Pancreas (tissue), 10 donors: ENCODE data around the gene KLK7. TPM values are rescaled to one million over a fixed set of nuclear protein-coding genes. Genes with fewer than 3 reads are reported as not detected.

Experiments
- ATAC-seq, 4 donors: fragments of 200-7000 bp; cut with Tn5 transposase; one replicate each; pipeline versions ENCODE4 v1.8.0 to v1.9.1; 2020; ENCODE audit warnings: mild to moderate bottlenecking in 4 of 4, moderate library complexity in 4 of 4
- DNase-seq, 6 donors: peaks; one replicate each; pipeline ENCODE4 v3.0.0-alpha.2; 2020
- FAIRE-seq: peaks from 2 replicates; lab custom pipeline; 2012; peaks lifted over from hg19 to GRCh38; lab: Jason Lieb, UNC
- H3K27ac ChIP-seq, 4 donors: fragments of 200-600 bp; sonication (generic); 1 replicate in 3 of 4; 2 replicates in 1 of 4; pipeline versions ENCODE4 v1.5.0 to v1.8.0; 2020
- H3K27me3 ChIP-seq, 4 donors: fragments of 200-600 bp; one replicate each; pipeline ENCODE4 v1.8.0; 2021
- H3K36me3 ChIP-seq, 3 donors: fragments of 200-600 bp; sonication (generic) in 1 of 3; one replicate each; pipeline versions ENCODE4 v1.5.0 to v1.8.0; 2020 to 2021
- H3K4me1 ChIP-seq, 3 donors: fragments of 200-600 bp; one replicate each; pipeline ENCODE4 v1.8.0; 2021
- H3K4me3 ChIP-seq, 4 donors: fragments of 200-600 bp; sonication (generic) in 2 of 4; one replicate each; pipeline versions ENCODE4 v1.5.0 to v1.8.0; 2020 to 2021
- H3K9me3 ChIP-seq, 4 donors: fragments of 200-600 bp; one replicate each; pipeline ENCODE4 v1.8.0; 2021
- WGBS, 2 donors: extraction: QIAGEN DNeasy Blood & Tissue Kit; methylation state at CpG; one replicate each; pipeline ENCODE4 v1.1.7; 2013; 5-methylcytosine and 5-hydroxymethylcytosine counted together
- intact Hi-C, 3 donors: fragments of 100-400 bp; cut with DNase I; formaldehyde crosslinking; loops; one replicate each; pipeline versions ENCODE4 v1.11.1 to v1.14.2; 2022
- polyA plus RNA-seq, 2 donors: library from polyadenylated mRNA; stranded (reverse); fragments of 200-250 nt; gene quantifications; one replicate each; pipeline ENCODE4 v1.2.3, GENCODE V29; 2013
- total RNA-seq, 6 donors: library from RNA; stranded (reverse); fragmentation: NEBNext Ultra II Directional in 4 of 6; extraction: Animal tissue kit (Norgen Biotek cat#: 25700) in 4 of 6; gene quantifications; one replicate each; pipeline versions ENCODE4 v1.2.1 to v1.2.4, GENCODE V29; 2021 to 2023
- TF ChIP-seq, protein P1 (sequence below), 4 donors: fragments of 200-600 bp; sonication (generic) in 3 of 4; IDR thresholded peaks; one replicate each; pipeline versions ENCODE4 v1.5.0 to v1.8.0; 2021; ENCODE audit warnings: antibody characterized with exemption in 4 of 4
- donor health status: healthy with polysubstance abuse.
- donor health status: DM: no; HTN: no; CAD: no; lungs with moderate emphysema.
- donor health status: DM: no; HTN: no; CAD: no.
- donor health status: control.
- donor health status: control.
- donor health status: Bipolar disorder and iron deficiency.
- donor health status: DM: yes; HTN: yes; CAD: no.
- donor health status: DM: no; HTN: no; CAD: no.
- donor health status: DM: no; HTN: no; CAD: no.
- donor health status: DM: yes; HTN: yes; CAD: no.

The KLK7 gene
- total and polyA plus RNA-seq, 8 donors, result 0.46 TPM; not detected in 7

DNA sequence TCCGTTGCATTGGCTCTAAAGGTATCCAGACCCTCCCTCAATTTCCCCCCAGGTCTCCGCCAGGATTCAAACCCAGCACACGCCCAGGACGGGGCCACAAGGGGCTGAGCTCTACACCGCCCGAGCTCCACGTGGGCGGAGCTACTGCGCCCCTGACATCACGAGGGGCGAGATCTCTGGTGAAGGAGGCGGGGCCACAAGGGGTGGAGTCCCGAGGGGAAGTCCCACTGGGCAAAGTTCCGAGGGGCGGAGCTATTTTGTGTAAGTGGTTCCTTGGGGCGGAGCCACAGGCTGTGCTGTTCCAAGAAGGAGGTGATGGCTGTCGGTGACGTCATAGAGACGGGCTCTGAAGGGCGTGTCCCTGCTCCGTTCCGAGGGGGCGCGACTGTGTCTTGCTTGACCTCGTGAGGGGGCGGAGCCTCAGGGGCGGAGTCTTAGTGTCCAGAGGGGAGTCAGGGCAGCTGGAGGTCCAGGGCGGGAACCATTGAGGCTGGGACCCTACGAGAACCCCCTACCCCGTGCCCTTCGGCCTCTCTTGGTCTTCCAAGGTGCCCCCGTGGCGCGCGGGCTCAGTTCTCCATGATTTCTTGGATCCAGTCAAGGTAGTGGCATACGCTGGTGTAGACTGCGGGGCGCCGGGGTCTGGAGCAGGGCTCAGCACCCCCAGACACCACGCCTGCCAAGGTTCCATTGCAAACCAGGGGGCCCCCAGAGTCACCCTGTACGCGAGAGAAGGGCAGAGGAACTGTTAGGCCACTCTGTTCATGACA lies 19.0 kb upstream of the KLK7 start:
- H3K4me3 ChIP-seq, result no peak overlapping the region
- no peaks in the 10 kb centered on the region for H3K4me1 ChIP-seq
- intact Hi-C loops, result no loop called here
- H3K9me3 ChIP-seq, result no peaks in the 10 kb centered on the region
- TF ChIP-seq, protein P1, sequence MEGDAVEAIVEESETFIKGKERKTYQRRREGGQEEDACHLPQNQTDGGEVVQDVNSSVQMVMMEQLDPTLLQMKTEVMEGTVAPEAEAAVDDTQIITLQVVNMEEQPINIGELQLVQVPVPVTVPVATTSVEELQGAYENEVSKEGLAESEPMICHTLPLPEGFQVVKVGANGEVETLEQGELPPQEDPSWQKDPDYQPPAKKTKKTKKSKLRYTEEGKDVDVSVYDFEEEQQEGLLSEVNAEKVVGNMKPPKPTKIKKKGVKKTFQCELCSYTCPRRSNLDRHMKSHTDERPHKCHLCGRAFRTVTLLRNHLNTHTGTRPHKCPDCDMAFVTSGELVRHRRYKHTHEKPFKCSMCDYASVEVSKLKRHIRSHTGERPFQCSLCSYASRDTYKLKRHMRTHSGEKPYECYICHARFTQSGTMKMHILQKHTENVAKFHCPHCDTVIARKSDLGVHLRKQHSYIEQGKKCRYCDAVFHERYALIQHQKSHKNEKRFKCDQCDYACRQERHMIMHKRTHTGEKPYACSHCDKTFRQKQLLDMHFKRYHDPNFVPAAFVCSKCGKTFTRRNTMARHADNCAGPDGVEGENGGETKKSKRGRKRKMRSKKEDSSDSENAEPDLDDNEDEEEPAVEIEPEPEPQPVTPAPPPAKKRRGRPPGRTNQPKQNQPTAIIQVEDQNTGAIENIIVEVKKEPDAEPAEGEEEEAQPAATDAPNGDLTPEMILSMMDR (IDR thresholded peaks at IDR 0.05), result no peak
- no peak overlapping the region for H3K27ac ChIP-seq
- DNase-seq (peak in 1 of 6 donors; percentile 29), ATAC-seq (peak in 1 of 4 donors; percentile 37), FAIRE-seq (no peak)
- peaks cover 0 to 15% (median 0%) of the 10 kb centered on the region in 4 donors for H3K27me3 ChIP-seq
- WGBS, 2 donors, result 51 to 60% methylated on average over 42 of the region's 42 CpGs
- H3K36me3 ChIP-seq, result no peaks in the 10 kb centered on the region

DNA sequence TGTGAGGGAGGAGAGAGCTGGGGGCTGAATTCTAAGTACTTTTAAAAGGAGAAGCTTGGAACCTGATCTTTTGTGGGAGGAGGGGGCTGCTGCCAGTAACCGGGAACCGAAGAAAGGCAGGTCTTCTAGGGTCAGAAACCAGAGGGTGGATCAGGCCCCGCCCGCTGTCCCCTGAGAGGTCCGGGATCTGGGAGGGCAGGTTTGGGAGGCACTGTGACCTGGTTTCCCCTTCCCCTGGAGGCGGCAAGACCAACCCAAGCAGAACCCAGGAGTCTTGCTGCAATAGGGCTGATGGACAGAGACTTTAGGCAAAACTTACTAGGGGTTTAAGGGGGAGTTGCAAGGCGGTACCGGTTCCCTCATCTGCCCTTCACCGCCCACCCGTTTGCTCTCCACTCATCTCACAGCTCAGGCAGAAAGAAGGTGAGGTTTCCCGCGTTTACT lies 18.4 kb upstream of the KLK7 start:
- no peaks in the 10 kb centered on the region for H3K4me1 ChIP-seq
- ATAC-seq, result no peak
- H3K9me3 ChIP-seq, result no peaks in the 10 kb centered on the region
- no peak for DNase-seq
- 39 to 44% methylated on average over 11 to 12 of the region's 12 CpGs for WGBS, 2 donors
- intact Hi-C loops, result no loop called here
- no peak overlapping the region for H3K4me3 ChIP-seq
- H3K36me3 ChIP-seq, result no peaks in the 10 kb centered on the region
- no peak for FAIRE-seq
- TF ChIP-seq, protein P1 (IDR thresholded peaks at IDR 0.05), result no peak
- no peak overlapping the region for H3K27ac ChIP-seq
- H3K27me3 ChIP-seq, result peaks cover 0 to 15% (median 0%) of the 10 kb centered on the region in 4 donors

DNA sequence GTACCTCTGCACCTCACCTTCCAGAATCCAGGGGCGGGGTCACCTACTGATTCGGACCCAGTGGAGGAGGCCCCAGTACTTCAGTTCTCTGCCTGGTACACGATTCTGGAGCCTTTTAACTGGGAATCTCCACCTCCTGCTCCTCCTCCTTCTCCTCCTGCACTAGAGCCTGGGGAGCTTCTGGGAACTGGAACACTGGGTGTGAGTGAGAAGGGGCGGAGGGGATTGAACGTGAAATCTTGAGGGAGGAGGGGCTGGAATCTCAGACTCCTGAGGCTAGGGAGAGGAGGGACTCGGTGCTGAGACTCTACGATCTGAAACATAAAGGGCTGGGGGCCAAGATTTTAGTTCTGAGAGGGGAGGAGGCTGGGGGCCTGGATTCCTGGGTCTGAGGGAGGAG lies 17.8 kb upstream of the KLK7 start, which contains the start of gene KLK8:
TSS of gene KLK8 (minus strand) at position 90 of the 400 bp plus-strand sequence. CDS start 437 bp downstream, outside the sequence.
- Histone ChIP-seq H3K4me1 (no peaks in the 10 kb centered on the region), H3K9me3 (no peaks in the 10 kb centered on the region), H3K27ac (no peak within 1 kb of the TSS), H3K36me3 (no peaks in the 10 kb centered on the region), H3K4me3 (no peak within 1 kb of the TSS), H3K27me3 (peaks cover 0 to 15% (median 0%) of the 10 kb centered on the region in 4 donors)
- DNase-seq, result no peak
- ATAC-seq, result no peak
- TF ChIP-seq, protein P1 (IDR thresholded peaks at IDR 0.05), result no peak
- WGBS, 2 donors, result 21% methylated on average over 7 of the region's 7 CpGs
- intact Hi-C loops, result no loop called here
- FAIRE-seq, result no peak

DNA sequence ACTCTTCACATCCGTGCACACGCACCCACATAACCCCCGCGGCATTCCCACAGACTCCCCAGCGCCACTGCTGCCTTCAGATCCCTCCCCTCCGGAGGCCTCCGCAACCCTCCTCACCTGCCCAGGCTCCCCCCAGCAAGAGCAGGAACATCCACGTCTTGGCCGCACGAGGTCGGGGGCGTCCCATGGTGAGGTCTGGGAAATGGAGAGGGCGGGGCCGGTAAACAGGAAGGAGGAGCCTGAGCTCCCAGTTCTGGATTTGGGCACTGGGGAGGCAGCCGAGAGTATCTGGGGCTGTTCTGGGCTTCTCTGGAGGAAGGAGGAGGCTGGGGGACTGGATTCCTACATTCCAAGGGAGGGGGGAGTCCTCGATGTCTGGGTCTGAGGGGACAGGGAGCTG lies 17.3 kb upstream of the KLK7 start:
- Histone ChIP-seq H3K9me3 (no peaks in the 10 kb centered on the region), H3K4me3 (no peak overlapping the region)
- no peak for ATAC-seq

More for the DNA sequence above, 17.3 kb upstream of the KLK7 start:
- no peak for DNase-seq
- no peak for FAIRE-seq
- 23 to 26% methylated on average over 16 of the region's 16 CpGs for WGBS, 2 donors
- Histone ChIP-seq H3K27me3 (peaks cover 0 to 15% (median 0%) of the 10 kb centered on the region in 4 donors), H3K4me1 (no peaks in the 10 kb centered on the region), H3K36me3 (no peaks in the 10 kb centered on the region), H3K27ac (no peak overlapping the region)
- TF ChIP-seq, protein P1 (IDR thresholded peaks at IDR 0.05), result no peak
- intact Hi-C loops, result no loop called here
